Neural progenitor cell (in vitro differentiated cells): ENCODE measurements around the gene VSIG2. TPM values are rescaled to one million over a fixed set of nuclear protein-coding genes. Genes with fewer than 3 reads are reported as not detected.

Experiments used
- DNase-seq: peaks from one replicate; pipeline ENCODE4 v3.0.0-alpha.2; 2016; ENCODE audit warnings: low spot score
- H2AFZ ChIP-seq: fragments of 200-600 bp; sonication (generic); replicated peaks from 2 replicates; pipeline ENCODE4 v1.6.1; 2016; ENCODE audit warnings: antibody characterized with exemption
- H3F3A ChIP-seq: fragments of 200-600 bp; sonication (generic); 2 replicates; pipeline ENCODE4 v1.6.1; 2016; ENCODE audit warnings: antibody characterized with exemption, low read depth
- H3K27ac ChIP-seq: fragments of 200-600 bp; sonication (generic); 2 replicates; pipeline ENCODE4 v1.5.1; 2016; ENCODE audit warnings: mild to moderate bottlenecking
- H3K27me3 ChIP-seq: fragments of 200-600 bp; sonication (generic); 2 replicates; pipeline ENCODE4 v1.6.1; 2016; ENCODE audit warnings: mild to moderate bottlenecking, moderate library complexity
- H3K36me3 ChIP-seq: fragments of 200-600 bp; sonication (generic); 2 replicates; pipeline ENCODE4 v1.5.1; 2016
- H3K4me1 ChIP-seq: fragments of 200-600 bp; sonication (generic); 2 replicates; pipeline ENCODE4 v1.6.1; 2016; ENCODE audit warnings: mixed run types
- H3K4me2 ChIP-seq: fragments of 200-600 bp; sonication (generic); 2 replicates; pipeline ENCODE4 v1.6.1; 2016
- H3K4me3 ChIP-seq: fragments of 200-600 bp; sonication (generic); 2 replicates; pipeline ENCODE4 v1.5.1; 2016
- H3K79me2 ChIP-seq: fragments of 200-600 bp; sonication (generic); 2 replicates; pipeline ENCODE4 v1.6.1; 2016; ENCODE audit warnings: low read depth
- H3K9ac ChIP-seq: fragments of 200-600 bp; sonication (generic); 2 replicates; pipeline ENCODE4 v1.6.1; 2016
- H3K9me3 ChIP-seq: fragments of 200-600 bp; sonication (generic); 2 replicates; pipeline ENCODE4 v1.5.1; 2016; ENCODE audit warnings: low read depth
- H4K20me1 ChIP-seq: fragments of 200-600 bp; sonication (generic); 2 replicates; pipeline ENCODE4 v1.6.1; 2016; ENCODE audit warnings: low read depth
- H3K27ac Mint-ChIP-seq: 3 replicates; pipeline ENCODE4 v1.8.0; 2021; ENCODE audit warnings: mixed read lengths
- H3K27me3 Mint-ChIP-seq: 2 replicates; pipeline ENCODE4 v1.8.0; 2022; ENCODE audit warnings: low read depth, mild to moderate bottlenecking, inconsistent platforms, moderate library complexity, mixed read lengths; ENCODE audit not compliant: insufficient read depth
- H3K36me3 Mint-ChIP-seq: 3 replicates; pipeline ENCODE4 v1.8.0; 2021; ENCODE audit warnings: mixed read lengths
- H3K4me1 Mint-ChIP-seq: 3 replicates; pipeline ENCODE4 v1.8.0; 2021; ENCODE audit warnings: mixed read lengths
- H3K4me3 Mint-ChIP-seq: 3 replicates; pipeline ENCODE4 v1.8.0; 2021; ENCODE audit warnings: mild to moderate bottlenecking, moderate library complexity, mixed read lengths
- H3K9me3 Mint-ChIP-seq: 3 replicates; pipeline ENCODE4 v1.8.0; 2020; ENCODE audit warnings: mixed read lengths
- EZH2 ChIP-seq: fragments of 200-600 bp; sonication (generic); IDR thresholded peaks from 2 replicates; pipeline ENCODE4 v1.6.1; 2017; ENCODE audit warnings: antibody characterized with exemption, mild to moderate bottlenecking, moderate library complexity
- EZH2phosphoT487 ChIP-seq: fragments of 200-600 bp; sonication (generic); IDR thresholded peaks from 2 replicates; pipeline ENCODE4 v1.6.1; 2017; ENCODE audit warnings: antibody characterized with exemption
- total RNA-seq: library from RNA; depleted of rRNA; stranded (reverse); fragments of >200 nt; gene quantifications from 2 replicates; pipeline ENCODE4 v1.2.3, GENCODE V29; 2015; ENCODE audit warnings: low replicate concordance
- TF ChIP-seq, protein P1 (sequence below): fragments of 200-600 bp; sonication (generic); IDR thresholded peaks from 2 replicates; pipeline ENCODE4 v1.5.1; 2017; ENCODE audit warnings: antibody characterized with exemption, mild to moderate bottlenecking

Gene VSIG2
- total RNA-seq, 1 donor from 2014 or later = not detected

DNA sequence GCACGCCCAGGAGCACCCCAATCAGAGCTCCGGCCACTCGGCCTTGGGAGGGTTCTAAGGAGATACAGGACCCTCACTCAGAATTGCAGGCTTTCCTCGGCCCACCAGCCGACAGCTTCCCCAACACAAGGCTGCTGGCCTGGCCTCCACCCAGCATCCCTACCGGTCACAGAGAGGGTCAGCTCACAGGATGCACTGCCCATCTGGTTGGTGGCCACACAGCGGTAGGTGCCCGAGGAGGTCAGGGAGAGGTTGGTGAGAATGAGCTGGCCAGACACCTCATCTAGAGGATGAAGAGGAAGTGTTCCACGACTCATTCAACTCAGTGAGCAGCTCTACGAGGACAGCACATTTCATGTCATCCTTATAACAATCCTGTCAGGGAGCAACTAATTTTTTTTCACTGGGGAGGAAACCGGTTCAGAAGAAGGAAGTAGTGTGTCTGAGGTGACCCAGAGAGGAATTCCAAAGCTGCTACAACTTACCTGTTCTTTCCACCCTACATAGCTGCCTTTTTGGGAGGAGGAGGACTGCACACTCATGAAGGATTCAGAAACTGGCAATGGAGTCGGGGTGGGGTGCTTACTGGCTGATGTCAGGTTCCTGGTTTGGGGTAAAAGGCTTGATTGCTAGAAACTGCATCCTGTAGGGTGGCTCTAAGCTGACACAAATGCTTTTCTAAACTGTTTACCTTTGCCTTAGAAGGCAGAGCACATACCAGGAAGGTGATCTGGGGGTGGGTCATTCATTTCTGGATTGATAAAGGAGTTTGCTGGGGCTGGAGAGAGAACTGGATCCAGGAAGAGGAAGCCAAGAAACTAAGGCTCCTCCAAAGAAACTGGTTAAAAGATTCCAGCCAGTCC lies 3.3 kb downstream of the VSIG2 start:
- Mint-ChIP-seq H3K4me3 (peak overlapping the region; percentile 17), H3K9me3 (peaks cover 22% of the 10 kb centered on the region), H3K4me1 (peaks cover 18% of the 10 kb centered on the region), H3K27ac (no peak overlapping the region), H3K36me3 (peaks cover 26% of the 10 kb centered on the region), H3K27me3 (peaks cover 81% of the 10 kb centered on the region)
- Histone ChIP-seq H4K20me1 (peaks cover 11% of the 10 kb centered on the region), H3K79me2 (no peaks in the 10 kb centered on the region), H3K4me3 (no peak overlapping the region), H3K9ac (no peak overlapping the region), H3K27ac (no peak overlapping the region), H3K36me3 (no peaks in the 10 kb centered on the region), H3K27me3 (peaks cover 99% of the 10 kb centered on the region), H2AFZ (no peak overlapping the region), H3K9me3 (no peaks in the 10 kb centered on the region), H3F3A (peaks cover 5% of the 10 kb centered on the region), H3K4me2 (no peak overlapping the region), H3K4me1 (peaks cover 14% of the 10 kb centered on the region)
- TF ChIP-seq, protein P1, sequence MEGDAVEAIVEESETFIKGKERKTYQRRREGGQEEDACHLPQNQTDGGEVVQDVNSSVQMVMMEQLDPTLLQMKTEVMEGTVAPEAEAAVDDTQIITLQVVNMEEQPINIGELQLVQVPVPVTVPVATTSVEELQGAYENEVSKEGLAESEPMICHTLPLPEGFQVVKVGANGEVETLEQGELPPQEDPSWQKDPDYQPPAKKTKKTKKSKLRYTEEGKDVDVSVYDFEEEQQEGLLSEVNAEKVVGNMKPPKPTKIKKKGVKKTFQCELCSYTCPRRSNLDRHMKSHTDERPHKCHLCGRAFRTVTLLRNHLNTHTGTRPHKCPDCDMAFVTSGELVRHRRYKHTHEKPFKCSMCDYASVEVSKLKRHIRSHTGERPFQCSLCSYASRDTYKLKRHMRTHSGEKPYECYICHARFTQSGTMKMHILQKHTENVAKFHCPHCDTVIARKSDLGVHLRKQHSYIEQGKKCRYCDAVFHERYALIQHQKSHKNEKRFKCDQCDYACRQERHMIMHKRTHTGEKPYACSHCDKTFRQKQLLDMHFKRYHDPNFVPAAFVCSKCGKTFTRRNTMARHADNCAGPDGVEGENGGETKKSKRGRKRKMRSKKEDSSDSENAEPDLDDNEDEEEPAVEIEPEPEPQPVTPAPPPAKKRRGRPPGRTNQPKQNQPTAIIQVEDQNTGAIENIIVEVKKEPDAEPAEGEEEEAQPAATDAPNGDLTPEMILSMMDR = no peak
- TF ChIP-seq EZH2 = no peak
- no peak for TF ChIP-seq EZH2phosphoT487
- no peak for DNase-seq

DNA sequence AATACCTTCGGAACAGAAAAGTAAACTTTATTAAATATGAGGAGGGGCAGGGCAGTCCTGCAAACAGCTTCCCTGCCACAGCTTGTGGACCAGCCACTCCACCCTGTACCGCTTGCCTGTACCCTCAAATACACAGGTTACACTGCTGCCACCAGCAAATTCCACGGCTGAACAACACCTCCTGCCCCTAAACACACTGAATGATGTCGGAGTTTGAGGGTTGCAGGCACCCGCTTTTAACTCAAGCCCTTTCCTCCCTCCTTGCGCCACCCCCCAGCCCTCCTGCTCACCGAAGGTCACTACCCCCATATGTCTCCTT lies 4.0 kb downstream of the VSIG2 start:
- DNase-seq = no peak
- H3K4me2 ChIP-seq = no peak overlapping the region

DNA sequence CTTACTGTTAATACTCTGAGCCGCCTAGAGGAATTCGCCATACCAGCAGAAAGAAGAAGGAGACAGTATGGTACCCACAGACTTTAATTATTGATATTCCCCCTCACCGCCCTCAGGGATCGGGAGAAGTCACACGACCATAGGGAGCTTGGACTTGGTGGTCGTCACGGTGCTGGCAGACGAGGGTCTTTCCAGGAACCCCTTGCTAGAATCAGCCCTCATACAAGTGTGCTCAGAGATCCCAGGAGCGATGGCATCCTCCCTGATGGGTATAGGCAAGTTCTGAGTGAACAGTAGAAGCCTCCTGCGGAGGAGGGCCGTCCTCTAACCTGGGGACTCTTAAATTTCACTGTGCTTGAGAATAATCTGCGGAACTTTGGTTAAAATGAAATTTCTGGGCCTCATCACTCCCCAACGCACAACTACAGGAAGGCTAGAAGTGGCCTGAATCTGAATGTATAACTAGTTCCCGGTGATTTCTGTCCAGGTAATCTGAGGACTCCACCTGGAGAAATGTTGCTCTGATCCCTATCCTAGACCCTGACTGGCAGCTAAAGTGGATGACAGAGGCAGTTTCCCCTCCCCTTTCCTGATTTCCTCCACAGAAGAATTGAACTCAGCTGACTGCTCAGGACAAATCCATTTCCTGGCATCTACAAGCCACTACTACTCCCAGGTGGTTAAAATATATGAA lies 4.5 kb downstream of the VSIG2 start:
- H3K4me3 Mint-ChIP-seq = peak overlapping the region; percentile 13
- H3K9me3 Mint-ChIP-seq = peaks cover 26% of the 10 kb centered on the region
- no peak for DNase-seq
- H3K27me3 Mint-ChIP-seq = peaks cover 75% of the 10 kb centered on the region
- Histone ChIP-seq H4K20me1 (peaks cover 22% of the 10 kb centered on the region), H2AFZ (no peak overlapping the region), H3K9ac (no peak overlapping the region), H3K27me3 (peaks cover 100% of the 10 kb centered on the region), H3K4me3 (peak overlapping the region; percentile 49), H3F3A (peaks cover 5% of the 10 kb centered on the region), H3K4me2 (peak overlapping the region; percentile 92), H3K36me3 (no peaks in the 10 kb centered on the region), H3K4me1 (peaks cover 14% of the 10 kb centered on the region), H3K9me3 (no peaks in the 10 kb centered on the region), H3K27ac (no peak overlapping the region), H3K79me2 (no peaks in the 10 kb centered on the region)
- H3K4me1 Mint-ChIP-seq = peaks cover 19% of the 10 kb centered on the region
- no peak overlapping the region for H3K27ac Mint-ChIP-seq
- TF ChIP-seq EZH2 (no peak), EZH2phosphoT487 (no peak)
- TF ChIP-seq, protein P1 = no peak
- H3K36me3 Mint-ChIP-seq = peaks cover 30% of the 10 kb centered on the region

More for the DNA sequence above, 4.0 kb downstream of the VSIG2 start:
- peaks cover 17% of the 10 kb centered on the region for H4K20me1 ChIP-seq
- H3K27me3 ChIP-seq = peaks cover 100% of the 10 kb centered on the region
- H3K36me3 Mint-ChIP-seq = peaks cover 30% of the 10 kb centered on the region
- H3K4me3 ChIP-seq = no peak overlapping the region
- H3K9ac ChIP-seq = no peak overlapping the region
- H3F3A ChIP-seq = peaks cover 5% of the 10 kb centered on the region
- H3K4me3 Mint-ChIP-seq = peak overlapping the region; percentile 17
- peaks cover 79% of the 10 kb centered on the region for H3K27me3 Mint-ChIP-seq
- no peak overlapping the region for H3K27ac ChIP-seq
- H3K27ac Mint-ChIP-seq = no peak overlapping the region
- no peak overlapping the region for H2AFZ ChIP-seq
- peaks cover 26% of the 10 kb centered on the region for H3K9me3 Mint-ChIP-seq
- no peaks in the 10 kb centered on the region for H3K79me2 ChIP-seq
- peaks cover 21% of the 10 kb centered on the region for H3K4me1 Mint-ChIP-seq
- H3K36me3 ChIP-seq = no peaks in the 10 kb centered on the region
- no peaks in the 10 kb centered on the region for H3K9me3 ChIP-seq
- H3K4me1 ChIP-seq = peaks cover 14% of the 10 kb centered on the region
- TF ChIP-seq EZH2phosphoT487 (no peak), EZH2 (no peak)
- TF ChIP-seq, protein P1 = no peak
